ENCODE data around the gene ATXN1L.
"Not testable (repeated sequence)": the region's sequence is repeated elsewhere in the genome, so short reads cannot be mapped to it uniquely, and the experiment has no call there.

The ATXN1L gene

DNA sequence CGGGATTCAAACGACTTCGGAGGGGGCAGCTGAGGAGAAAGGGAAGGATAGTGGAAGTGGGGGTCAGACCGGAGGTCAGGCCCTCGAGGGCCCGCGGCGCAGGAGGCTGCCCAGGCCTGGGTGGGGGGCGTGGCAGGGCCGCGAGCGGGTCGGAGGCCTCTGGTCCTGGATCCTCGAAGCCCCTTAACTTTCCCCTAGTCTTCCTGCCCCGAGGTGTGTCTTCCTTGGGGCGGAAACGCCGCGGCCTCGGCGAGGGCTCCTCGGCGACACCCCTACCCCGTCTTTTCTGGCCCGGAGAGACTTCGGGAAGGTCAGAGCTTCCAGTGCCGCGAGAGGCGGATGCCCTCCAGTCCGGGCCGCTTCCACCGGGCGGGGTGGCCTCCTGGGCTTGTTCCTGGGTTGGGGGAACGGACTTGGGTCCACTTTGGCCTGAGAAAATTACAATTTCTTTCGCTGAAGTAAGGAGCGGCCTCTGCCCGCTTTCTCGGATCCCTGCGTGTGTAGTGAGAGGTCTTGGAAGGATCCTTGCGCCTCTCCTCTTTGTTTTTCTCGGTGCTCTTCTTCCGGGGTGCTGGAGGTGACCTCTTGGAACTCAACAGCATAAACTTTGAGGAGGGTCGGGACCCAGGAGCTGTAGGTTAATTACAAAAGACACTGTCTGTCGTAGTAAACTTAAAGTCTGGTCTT is 50.0 kb downstream of the ATXN1L start:
- Histone ChIP-seq H3K4me2 (ENCODE audit: low read length) (peak overlapping the region; percentile 85), H3K9ac (ENCODE audit: low read depth, low read length) (peak overlapping the region; percentile 98), H3K36me3 (ENCODE audit: insufficient read depth, low read length) (peaks cover 13% of the 10 kb centered on the region), H3K27me3 (ENCODE audit: control insufficient read depth, insufficient read depth, low read length) (no peaks in the 10 kb centered on the region), H3K4me3 (ENCODE audit: low read length) (peak overlapping the region; percentile 85), H3K4me1 (ENCODE audit: control insufficient read depth, insufficient read depth, low read length) (peaks cover 14% of the 10 kb centered on the region), H3K9me3 (replicated peaks; ENCODE audit: low read length) (no peaks in the 10 kb centered on the region)

DNA sequence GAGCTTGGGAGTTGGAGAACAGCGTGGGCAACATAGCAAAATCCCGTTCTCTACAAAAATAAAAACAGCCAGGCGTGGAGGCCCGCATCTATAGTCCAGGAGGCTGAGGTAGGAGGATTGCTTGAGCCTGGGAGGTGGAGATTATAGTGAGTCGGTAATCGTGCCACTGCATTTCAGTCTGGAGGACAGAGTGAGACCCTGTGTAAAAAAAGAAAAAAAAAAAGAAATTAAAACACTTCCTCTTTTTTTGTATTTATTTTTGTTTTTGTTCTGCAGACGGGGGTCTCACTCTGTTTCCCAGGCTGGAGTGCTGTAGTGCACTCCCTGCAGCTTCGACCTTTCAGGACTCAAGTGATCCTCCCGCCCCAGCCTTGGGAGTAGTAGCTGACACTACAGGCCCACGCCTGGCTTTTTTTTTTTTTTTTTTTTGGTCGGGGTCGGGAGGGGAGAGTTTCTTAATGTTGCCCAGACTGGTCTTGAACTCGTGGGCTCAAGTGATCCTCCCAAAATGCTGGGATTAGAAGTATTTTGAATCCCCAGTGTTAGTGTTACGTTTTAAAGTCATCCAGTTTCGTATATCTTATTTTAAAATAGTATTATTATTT is 51.1 kb downstream of the ATXN1L start:
- Histone ChIP-seq H3K4me2 (ENCODE audit: low read length) (peak overlapping the region; percentile 85), H3K27me3 (ENCODE audit: control insufficient read depth, insufficient read depth, low read length) (no peaks in the 10 kb centered on the region), H3K4me1 (ENCODE audit: control insufficient read depth, insufficient read depth, low read length) (peaks cover 14% of the 10 kb centered on the region), H3K36me3 (ENCODE audit: insufficient read depth, low read length) (peaks cover 13% of the 10 kb centered on the region), H3K4me3 (ENCODE audit: low read length) (peak overlapping the region; percentile 85), H3K9me3 (replicated peaks; ENCODE audit: low read length) (no peaks in the 10 kb centered on the region), H3K9ac (ENCODE audit: low read depth, low read length) (peak overlapping the region; percentile 98)

DNA sequence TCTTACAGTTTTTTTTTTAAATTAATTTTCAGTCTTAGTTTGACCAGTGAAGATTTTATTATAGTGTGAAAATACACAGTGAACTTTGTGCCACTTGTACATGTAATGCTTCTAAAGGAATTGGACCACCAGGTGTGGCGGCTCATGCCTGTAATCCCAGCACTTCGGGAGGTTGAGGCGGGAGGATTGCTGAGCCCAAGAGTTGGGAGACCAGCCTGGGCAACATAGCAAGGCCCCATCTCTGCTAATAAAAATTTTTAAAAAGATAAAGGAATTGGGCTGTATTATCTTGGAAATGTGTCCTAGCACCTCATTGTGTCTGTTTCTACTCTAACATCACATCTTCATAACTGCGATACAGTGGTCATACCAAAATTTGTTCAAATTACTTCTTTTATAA is 53.4 kb downstream of the ATXN1L start:
- H3K4me1 ChIP-seq (ENCODE audit: control insufficient read depth, insufficient read depth, low read length): peaks cover 10% of the 10 kb centered on the region

DNA sequence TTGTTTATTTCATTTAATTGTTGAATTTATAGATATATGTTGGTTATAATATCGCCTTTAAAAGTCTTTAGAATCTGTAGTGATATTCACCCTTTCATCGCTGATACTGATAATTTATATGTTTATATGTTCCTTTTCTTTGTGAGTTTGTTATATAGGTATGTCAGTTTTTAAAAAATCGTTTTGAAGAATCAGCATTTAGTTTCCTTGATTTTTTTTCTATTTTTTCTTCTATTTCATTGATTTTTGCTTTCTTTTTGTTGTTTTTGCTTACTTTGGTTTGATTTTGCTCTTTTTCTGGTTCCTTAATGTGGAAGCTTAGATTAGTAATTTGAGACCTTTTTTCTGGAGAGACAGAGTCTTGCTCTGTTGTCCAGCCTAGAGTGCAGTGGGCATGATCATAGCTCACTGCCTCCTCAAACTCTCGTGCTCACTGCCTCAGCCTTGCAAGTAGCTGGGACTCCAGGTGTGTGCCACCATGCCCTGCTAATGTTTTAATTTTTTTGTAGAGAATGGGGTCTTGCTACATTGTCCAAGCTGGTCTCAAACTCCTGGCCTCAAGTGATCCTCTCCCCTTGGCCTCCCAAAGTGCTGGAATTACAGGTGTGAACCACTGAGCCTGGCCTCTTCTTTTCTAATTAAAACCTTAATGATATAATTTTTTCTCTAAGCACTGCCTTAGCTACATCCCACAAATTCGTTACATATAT is 57.0 kb downstream of the ATXN1L start:
- peaks cover 3% of the 10 kb centered on the region for H3K36me3 ChIP-seq (ENCODE audit: insufficient read depth, low read length)
- no peaks in the 10 kb centered on the region for H3K9me3 ChIP-seq (replicated peaks; ENCODE audit: low read length)
- H3K4me3 ChIP-seq (ENCODE audit: low read length): no peak overlapping the region
- no peak overlapping the region for H3K9ac ChIP-seq (ENCODE audit: low read depth, low read length)
- H3K27me3 ChIP-seq (ENCODE audit: control insufficient read depth, insufficient read depth, low read length): no peaks in the 10 kb centered on the region
- peaks cover 2% of the 10 kb centered on the region for H3K4me1 ChIP-seq (ENCODE audit: control insufficient read depth, insufficient read depth, low read length)
- H3K4me2 ChIP-seq (ENCODE audit: low read length): no peak overlapping the region

More for the DNA sequence above, 53.4 kb downstream of the ATXN1L start:
- Histone ChIP-seq H3K9ac (ENCODE audit: low read depth, low read length) (no peak overlapping the region), H3K4me3 (ENCODE audit: low read length) (no peak overlapping the region), H3K36me3 (ENCODE audit: insufficient read depth, low read length) (peaks cover 13% of the 10 kb centered on the region), H3K4me2 (ENCODE audit: low read length) (no peak overlapping the region), H3K9me3 (replicated peaks; ENCODE audit: low read length) (no peaks in the 10 kb centered on the region), H3K27me3 (ENCODE audit: control insufficient read depth, insufficient read depth, low read length) (no peaks in the 10 kb centered on the region)

DNA sequence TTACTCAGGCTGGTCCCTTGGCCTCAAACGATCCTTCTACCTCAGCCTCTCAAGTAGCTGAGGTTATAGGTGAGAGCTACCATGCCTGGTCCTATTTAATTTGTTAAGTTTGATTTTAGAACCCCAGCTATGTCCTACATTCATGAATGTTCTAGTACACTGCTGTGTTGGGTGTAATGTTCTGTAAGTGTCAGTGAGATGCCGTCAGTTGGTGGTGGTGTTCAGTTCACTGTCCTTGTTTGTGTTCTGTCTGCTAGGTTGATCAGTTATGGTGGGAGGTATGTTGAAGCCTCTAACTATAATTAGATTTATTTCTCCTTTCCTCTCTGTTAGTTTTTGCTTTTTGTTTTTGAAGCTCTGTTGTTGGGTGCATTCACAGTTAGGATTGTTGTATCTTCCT is 57.8 kb downstream of the ATXN1L start:
- Histone ChIP-seq H3K4me2 (ENCODE audit: low read length) (no peak overlapping the region), H3K36me3 (ENCODE audit: insufficient read depth, low read length) (no peaks in the 10 kb centered on the region), H3K4me1 (ENCODE audit: control insufficient read depth, insufficient read depth, low read length) (peaks cover 2% of the 10 kb centered on the region), H3K9me3 (replicated peaks; ENCODE audit: low read length) (no peaks in the 10 kb centered on the region), H3K9ac (ENCODE audit: low read depth, low read length) (no peak overlapping the region), H3K27me3 (ENCODE audit: control insufficient read depth, insufficient read depth, low read length) (no peaks in the 10 kb centered on the region), H3K4me3 (ENCODE audit: low read length) (no peak overlapping the region)

DNA sequence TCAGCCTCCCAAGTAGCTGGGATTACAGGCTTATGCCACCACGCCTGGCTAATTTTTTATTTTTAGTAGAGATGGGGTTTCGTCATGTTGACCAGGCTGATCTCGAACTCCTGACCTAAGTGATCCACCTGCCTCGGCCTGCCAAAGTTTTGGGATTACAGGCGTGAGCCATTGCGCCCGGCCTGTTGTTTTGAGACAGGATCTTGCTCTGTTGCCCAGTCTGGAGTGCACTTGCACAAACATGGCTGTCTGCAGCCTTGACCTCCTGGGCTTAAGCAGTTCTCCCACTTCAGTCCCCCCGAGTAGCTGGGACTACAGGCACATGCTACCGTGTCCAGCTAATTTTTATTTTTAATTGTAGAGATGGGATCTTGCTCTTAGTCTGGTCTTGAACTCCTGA is 58.5 kb downstream of the ATXN1L start:
- H3K4me2 ChIP-seq (ENCODE audit: low read length): no peak overlapping the region
- peaks cover 2% of the 10 kb centered on the region for H3K4me1 ChIP-seq (ENCODE audit: control insufficient read depth, insufficient read depth, low read length)
- H3K9me3 ChIP-seq (replicated peaks; ENCODE audit: low read length): no peaks in the 10 kb centered on the region
- H3K9ac ChIP-seq (ENCODE audit: low read depth, low read length): no peak overlapping the region
- no peak overlapping the region for H3K4me3 ChIP-seq (ENCODE audit: low read length)
- peaks cover 1% of the 10 kb centered on the region for H3K36me3 ChIP-seq (ENCODE audit: insufficient read depth, low read length)
- no peaks in the 10 kb centered on the region for H3K27me3 ChIP-seq (ENCODE audit: control insufficient read depth, insufficient read depth, low read length)

DNA sequence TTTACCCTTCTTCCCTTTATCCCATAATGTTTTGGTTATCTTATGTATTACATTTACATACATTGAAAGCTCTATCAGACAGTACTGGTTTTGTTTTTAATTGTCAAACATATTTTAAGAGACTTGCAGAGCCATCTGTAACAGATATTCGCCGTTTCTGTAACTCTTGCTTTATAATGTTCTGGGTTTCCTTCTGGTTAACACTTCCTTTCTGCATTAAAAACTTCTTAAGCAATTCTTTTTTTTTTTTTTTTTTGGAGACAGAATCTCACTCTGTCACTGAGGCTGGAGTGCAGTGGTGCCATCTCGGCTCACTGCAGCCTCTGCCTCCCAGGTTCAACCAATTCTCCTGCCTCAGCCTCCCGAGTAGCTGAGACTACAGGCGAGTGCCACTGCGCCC is 60.0 kb downstream of the ATXN1L start:
- not testable (repeated sequence) for H3K9ac ChIP-seq (ENCODE audit: low read depth, low read length); H3K4me1 ChIP-seq (ENCODE audit: control insufficient read depth, insufficient read depth, low read length); H3K36me3 ChIP-seq (ENCODE audit: insufficient read depth, low read length); H3K9me3 ChIP-seq (replicated peaks; ENCODE audit: low read length); H3K4me3 ChIP-seq (ENCODE audit: low read length); H3K4me2 ChIP-seq (ENCODE audit: low read length); H3K27me3 ChIP-seq (ENCODE audit: control insufficient read depth, insufficient read depth, low read length)

Data from skeletal muscle satellite cell (primary cell).